Left hindlimb (tissue), 1 donor: ENCODE data around the gene AHRR.
"Not testable (repeated sequence)": the region's sequence is repeated elsewhere in the genome, so short reads cannot be mapped to it uniquely, and the experiment has no call there.

ENCODE experiments used
- DNase-seq: peaks from one replicate; pipeline ENCODE4 v3.0.0-alpha.2; 2018

AHRR gene

GRCh38 chr5:464446-464842, 142.9 kb downstream of the AHRR start:
- no peak for DNase-seq

DNA sequence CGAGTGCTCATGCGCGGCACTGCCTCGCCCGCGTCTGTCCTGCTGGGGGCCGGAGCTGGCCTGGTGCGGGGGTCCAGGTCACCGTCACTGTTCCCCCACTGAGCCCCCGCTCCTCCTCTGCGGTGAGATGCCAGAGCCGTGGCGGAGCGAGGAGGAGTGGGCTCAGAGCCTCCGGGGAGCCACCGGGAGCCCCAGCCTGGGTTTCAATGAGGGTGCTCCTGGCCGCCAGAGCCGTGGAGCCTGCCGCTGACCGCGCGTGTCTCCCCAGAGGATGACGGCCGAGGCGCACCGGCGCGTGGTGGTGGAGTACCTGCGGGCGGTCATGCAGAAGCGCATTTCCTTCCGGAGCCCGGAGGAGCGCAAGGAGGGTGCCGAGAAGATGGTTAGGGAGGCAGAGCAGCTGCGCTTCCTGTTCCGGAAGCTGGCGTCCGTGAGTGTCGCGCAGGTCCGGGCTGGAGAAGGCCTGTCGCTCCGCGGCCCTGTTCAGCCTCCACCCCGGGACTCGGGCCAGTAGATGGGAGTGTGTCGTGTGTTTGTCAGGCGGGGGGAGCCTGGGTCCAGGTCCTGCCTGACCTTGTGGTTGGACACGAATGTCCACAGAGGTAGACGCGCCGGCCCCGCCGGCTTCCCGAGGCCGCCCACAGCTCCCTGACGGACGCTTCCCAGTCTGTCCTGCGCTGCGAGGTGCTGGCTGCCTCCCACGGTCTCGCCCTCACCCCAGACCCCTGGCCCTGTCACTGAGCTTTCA, 143.5 kb downstream of the AHRR start:
- no peak for DNase-seq

- DNase-seq, result no peak
Measured at GRCh38 chr5:465591-466403, 144.3 kb downstream of the AHRR start.

- DNase-seq, result no peak
Measured at GRCh38 chr5:466661-467310, 145.3 kb downstream of the AHRR start.

DNA sequence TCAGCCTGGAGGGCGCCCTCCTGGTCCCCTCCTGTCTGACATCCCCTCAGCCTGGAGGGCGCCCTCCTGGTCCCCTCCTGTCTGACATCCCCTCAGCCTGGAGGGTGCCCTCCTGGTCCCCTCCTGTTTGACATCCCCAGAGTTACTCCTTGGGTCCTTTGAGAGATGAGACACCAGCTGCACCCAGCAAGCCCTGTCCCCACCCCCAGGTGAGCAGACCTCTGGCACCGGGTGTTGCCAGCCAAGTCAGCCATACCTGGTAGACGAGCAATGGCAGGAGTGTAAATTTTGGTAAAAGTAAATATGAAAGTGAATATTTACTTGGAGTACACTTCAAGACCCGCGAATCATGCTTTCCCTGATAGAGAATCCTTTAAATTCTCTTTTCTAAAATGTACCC, 146.9 kb downstream of the AHRR start:
- DNase-seq, result no peak

- DNase-seq, result no peak
Measured at GRCh38 chr5:469752-470483, 148.4 kb downstream of the AHRR start.

GRCh38 chr5:470961-471749, 149.6 kb downstream of the AHRR start:
- no peak for DNase-seq

- DNase-seq, result no peak
Measured at GRCh38 chr5:471750-472058, 150.2 kb downstream of the AHRR start.

DNA sequence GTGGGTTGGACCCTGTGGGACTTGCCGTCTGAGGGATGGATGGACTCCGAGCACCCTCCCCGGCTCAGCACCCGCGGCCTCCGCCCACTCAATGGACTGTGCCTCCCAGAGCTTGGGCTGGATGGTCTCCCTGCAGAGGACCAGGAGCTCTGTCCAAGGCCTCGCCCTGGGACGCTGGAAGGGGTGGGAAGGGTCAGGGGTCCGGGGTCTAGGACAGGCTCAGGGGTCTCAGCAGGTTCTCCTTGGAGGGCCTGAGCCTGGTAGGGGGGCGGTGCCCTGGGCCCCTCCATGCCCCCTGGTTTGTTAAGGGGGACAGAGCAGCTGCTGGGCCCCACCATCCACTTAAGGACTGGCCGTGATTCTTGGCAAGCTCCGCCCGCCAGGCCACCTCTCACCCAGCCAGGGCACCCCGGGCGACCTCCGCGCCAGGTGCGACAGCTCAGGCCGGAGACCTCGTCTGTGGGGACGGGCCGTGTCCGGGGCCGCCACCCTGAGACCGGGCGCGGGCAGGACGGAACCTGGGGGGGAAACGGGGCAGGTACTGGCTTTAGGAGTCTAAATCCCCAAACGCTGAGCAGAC, 150.7 kb downstream of the AHRR start:
- DNase-seq, result peak; percentile 51

DNA sequence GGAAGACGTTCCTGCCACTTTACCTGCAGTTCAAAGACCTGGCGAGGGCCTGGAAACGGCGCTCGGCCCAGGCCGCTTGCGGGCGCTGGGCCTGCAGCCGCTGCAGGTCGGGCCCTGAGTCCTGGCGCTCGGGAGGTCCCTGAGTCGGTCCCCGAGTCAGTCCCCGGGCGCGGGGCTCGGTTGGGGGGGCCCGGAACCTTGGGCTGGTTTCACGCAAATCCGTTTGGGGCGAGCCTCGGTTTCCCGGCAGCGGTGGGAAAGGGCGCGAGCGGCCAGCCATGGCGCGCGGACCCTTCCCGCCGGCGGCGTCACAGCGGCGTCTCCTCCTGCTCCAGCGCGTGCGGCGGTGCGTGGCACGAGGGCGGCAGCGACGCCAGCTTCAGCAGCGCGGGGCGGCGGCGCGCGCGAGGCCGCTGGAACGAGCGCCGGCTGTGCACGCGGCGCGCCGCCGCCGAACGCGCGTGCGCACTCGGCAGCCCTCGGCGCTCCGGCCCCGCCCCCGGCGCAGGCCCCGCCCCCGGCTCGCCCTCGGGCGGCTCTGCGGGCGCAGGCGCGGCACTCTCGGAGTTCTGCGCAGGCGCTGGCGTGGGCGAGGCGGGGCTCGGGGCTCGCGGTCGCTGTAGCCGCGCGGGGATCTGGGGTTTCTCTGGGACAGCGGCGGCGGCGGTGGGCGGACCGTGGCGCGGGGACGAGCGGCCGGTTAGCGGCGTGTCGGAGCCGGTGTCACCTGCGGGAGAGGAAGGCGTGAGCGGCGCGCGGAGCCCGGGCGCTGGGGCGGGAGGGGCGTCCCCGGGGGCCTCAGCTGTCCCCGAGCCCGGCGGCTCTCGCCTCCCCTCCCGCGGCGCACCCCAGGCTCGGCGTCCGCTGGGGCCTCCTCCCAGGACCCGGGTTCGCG, 151.4 kb downstream of the AHRR start:
- peak; percentile 90 for DNase-seq

DNA sequence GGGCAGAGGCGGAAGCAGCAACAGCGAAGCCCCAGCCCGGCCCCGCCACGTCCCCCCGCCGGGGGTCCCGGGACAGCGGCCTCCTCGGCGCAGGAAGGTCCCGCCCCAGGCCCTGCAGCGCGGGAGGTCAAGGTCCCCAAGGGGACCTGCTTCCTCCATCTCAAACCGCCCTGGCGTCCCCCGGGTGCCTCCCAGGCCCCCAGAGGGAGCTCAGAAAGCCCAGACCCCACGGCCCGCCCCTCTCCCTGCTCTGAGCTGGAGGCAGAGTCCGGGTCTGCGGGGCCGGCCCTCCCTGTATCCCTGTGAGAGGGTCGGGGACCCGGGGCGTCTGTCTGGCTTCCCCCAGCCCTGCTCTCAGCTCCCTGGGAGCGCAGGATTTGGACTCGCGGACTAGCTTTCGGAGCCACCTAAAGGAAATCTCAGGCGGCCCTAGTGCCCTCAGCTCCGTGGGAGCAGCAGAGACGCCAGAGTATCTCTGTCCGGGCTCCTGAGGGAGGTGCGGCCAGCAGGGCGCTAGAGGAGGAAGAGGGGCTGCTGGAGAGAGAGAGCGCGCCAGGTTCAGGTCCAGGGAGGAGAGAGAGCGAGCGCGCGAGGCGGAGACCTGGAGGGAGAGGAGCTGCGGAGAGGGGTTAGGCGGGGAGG, 152.2 kb downstream of the AHRR start:
- DNase-seq, result no peak

- DNase-seq, result not testable (repeated sequence)
Measured at GRCh38 chr5:474232-474839, 152.8 kb downstream of the AHRR start.

- DNase-seq, result no peak
Measured at GRCh38 chr5:474840-475661, 153.5 kb downstream of the AHRR start.

DNA sequence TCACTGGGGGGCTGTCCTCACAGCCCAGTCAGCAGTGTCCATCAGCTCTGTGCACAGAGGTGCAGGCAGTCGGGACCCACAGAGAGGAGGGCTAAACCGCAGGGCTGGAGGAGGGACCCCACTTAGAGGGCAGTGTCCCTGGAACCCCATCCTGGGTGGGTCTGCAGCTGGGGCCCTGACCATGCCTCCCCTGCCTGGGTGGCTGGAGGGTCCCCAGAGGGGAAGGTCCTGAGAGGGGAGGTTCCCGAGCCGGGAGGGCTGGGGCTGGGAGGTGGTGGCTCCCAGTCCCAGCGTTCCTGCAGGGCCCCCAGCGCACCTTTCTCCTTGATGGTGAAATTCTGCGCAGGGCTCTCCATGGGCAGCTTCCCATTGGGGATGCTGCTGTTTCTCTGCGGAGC, 154.2 kb downstream of the AHRR start:
- no peak for DNase-seq

- no peak for DNase-seq
Measured at GRCh38 chr5:476102-476813, 154.7 kb downstream of the AHRR start.

GRCh38 chr5:476814-477175, 155.3 kb downstream of the AHRR start:
- no peak for DNase-seq

- peak; percentile 18 for DNase-seq
Measured at GRCh38 chr5:477247-477646, 155.7 kb downstream of the AHRR start.

DNA sequence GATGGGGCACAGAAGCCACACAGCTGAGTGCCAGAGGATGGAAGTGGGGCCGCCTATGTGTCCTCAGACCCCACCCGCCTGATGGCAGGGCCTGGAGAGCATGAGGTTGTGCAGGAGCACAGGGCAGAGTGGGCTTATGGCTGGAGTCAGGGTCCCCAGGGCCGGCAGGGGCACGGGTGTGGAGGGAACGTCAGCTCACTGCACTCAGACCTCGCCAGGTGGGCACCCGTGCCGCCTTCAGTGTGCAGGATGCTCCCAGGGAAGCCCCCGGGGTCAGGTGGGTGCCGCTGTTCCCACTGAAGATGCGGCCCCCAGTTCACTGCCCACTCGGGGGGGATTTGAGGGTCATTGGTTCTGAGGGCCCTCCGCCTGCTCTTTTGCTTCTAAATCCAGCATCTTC, 156.4 kb downstream of the AHRR start:
- DNase-seq, result peak; percentile 22
